HG03558 (cell line): Measurements from ENCODE around the gene ZNF180.
"Not testable (repeated sequence)": the region's sequence is repeated elsewhere in the genome, so short reads cannot be mapped to it uniquely, and the experiment has no call there.

ENCODE experiments used
- ATAC-seq: cut with Tn5 transposase; IDR thresholded peaks from one replicate; pipeline ENCODE4 v1.9.1; 2021; ENCODE audit warnings: moderate number of reproducible peaks; ENCODE audit not compliant: unreplicated experiment; ENCODE audit errors: extremely low read depth

The ZNF180 gene

DNA sequence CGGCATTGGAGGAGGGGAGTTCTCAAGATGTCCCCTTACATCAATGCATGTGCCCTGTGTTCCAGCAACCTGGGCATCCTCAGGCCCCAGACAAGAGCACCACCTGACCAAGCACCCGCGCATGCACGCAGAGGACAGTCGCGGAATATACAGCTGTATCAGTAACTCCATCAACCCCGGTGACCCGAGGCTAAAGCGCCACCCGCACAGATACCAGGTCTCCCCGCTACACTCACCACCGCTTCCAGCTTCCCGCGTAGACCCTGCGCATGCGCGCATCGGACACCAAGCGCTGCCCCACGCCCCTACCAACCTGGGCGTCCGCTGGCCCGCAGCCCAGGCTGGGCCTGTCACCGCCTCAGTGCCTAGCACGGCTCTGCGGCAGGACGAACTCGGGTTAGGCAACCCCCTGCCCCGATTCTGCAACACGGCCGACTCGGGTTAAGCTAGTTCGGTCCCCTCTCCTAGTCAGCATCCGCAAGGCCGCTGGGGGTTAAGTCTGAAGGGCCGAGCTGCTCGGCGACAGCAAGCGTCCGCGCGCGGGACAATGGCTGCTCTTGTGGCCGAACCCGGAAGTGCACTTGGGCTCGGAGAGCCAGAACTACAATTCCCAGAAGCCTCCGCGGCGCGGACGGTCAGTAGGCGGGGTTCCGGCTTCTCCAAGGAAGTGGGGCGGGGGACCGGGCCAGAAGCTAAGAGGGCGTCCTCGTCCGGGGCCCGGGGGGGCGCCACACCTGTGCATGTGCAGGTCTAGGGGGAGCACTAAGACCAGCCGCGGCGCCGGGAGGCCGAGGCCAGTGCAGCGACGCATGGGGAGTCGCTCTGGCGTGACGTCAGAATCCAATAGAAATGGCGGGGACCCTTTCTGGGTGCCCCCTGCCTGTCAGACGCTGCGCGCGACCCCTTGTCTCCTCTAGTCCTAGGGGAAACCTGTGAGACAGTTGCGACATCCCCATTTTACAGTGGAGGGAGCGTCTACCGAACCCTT lies at the start of gene ZNF180:
TSS of gene ZNF180 (minus strand) at position 561 of the 988 bp plus-strand sequence. CDS start 3,188 bp downstream, outside the sequence.
- peak; percentile 67 for ATAC-seq

GRCh38 chr19:44549507-44549906 lies 49.2 kb upstream of the ZNF180 start:
- ATAC-seq, result no peak

GRCh38 chr19:44548736-44549135 lies 48.4 kb upstream of the ZNF180 start:
- no peak for ATAC-seq

DNA sequence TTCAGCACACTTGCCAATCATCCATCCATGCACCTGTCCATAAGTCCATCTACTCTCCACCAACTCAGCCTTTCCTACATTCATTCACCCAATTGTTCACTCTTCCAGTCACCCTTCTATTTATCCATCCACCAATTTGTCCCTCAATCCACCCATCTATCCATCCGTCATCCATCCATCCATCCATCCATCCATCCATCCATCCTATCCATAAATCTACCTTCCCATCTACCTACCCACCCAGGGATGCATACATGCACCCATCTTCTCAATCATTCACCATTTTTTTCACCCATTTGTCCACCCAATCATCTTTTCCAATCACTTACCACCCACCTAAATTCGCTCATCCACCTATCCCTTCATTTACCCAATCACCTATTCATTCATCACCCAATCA lies 43.7 kb upstream of the ZNF180 start:
- no peak for ATAC-seq

GRCh38 chr19:44542671-44543070 lies 42.3 kb upstream of the ZNF180 start:
- ATAC-seq, result no peak

- ATAC-seq, result no peak
Observed at GRCh38 chr19:44540736-44541135, 40.4 kb upstream of the ZNF180 start.

DNA sequence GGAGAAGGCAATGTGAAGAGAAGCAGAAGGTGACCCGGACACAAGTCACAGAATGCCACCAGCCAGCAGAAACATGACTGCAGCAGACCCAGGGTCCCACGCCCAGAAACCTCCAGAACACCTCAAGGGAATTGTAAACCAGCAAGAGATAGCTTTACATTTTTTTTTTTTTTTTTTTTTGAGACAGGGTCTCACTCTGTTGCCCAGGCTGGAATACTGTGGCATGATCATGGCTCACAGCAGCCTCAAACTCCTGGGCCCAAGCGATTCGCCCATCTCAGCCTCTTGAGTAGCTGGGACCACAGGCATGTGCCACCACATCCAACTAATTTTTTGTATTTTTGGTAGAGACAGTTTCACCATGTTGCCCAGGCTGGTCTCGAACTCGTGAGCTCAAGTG lies 39.7 kb upstream of the ZNF180 start:
- ATAC-seq, result no peak

GRCh38 chr19:44539236-44539826 lies 39.0 kb upstream of the ZNF180 start:
- ATAC-seq, result no peak

DNA sequence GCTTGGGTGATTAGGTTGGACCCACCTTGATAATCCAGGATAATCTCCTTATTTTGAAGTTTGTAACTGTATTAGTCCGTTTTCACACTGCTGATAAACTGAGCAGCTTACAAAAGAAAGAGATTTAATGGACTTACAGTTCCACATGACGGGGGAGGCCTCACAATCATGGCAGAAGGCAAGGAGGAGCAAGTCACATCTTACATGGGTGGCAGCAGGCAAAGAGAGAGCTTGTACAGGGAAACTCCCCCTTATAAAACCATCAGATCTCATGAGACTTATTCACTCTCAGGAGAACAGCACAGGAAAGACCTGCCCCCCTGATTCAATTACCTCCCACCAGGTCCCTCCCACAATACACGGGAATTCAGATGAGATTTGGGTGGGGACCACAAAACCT lies 35.0 kb upstream of the ZNF180 start:
- ATAC-seq, result not testable (repeated sequence)

- ATAC-seq, result no peak
Observed at GRCh38 chr19:44532819-44533218, 32.5 kb upstream of the ZNF180 start.

DNA sequence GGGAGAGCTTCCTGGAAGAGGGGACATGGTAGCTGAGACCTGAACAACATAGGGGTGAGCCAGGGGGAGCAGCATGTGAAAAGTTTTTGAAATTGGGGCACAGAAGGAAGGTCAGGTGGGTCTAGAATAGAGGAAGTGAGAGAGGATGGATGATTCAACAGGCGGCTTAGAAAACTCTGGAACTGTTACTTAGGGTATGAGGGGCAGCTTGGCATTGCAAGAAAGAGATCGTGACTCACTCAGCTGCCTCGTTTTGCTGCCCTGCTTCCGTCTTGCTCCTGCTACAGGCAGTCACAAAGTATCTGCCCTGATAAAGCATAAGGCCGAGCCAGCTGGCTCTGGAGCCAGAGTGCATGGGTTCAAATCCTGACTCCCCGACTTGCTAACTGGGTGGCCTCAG lies 30.5 kb upstream of the ZNF180 start:
- ATAC-seq, result no peak

- ATAC-seq, result no peak
Observed at GRCh38 chr19:44529536-44529935, 29.2 kb upstream of the ZNF180 start, which contains the start of gene CEACAM20. TSS of gene CEACAM20 (minus strand) at chr19:44529675. CDS start at chr19:44529509, 166 bp downstream.

- ATAC-seq, result no peak
Observed at GRCh38 chr19:44527554-44527953, 27.2 kb upstream of the ZNF180 start.

GRCh38 chr19:44525721-44526430 lies 25.6 kb upstream of the ZNF180 start:
- no peak for ATAC-seq

GRCh38 chr19:44521370-44521769 lies 21.0 kb upstream of the ZNF180 start:
- ATAC-seq, result no peak

GRCh38 chr19:44517146-44517545 lies 16.8 kb upstream of the ZNF180 start:
- no peak for ATAC-seq

DNA sequence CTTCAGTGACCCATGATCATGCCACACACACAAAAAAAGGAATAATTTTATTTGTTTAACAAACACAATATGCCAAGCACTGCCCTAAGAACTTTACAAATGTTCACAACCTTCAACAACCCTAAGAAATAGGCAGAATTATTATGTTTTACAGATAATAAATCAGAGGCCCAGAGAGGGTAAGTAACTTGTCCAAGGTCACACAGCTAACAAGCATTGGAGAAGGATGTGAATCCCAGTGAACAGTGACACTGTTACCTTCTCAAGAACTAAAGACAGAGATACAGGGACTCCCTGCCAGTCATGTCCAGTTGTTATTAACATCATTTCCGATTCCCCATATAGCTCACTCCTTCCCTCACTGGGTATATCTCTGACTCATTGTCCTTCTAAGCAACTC lies 15.6 kb upstream of the ZNF180 start:
- no peak for ATAC-seq

DNA sequence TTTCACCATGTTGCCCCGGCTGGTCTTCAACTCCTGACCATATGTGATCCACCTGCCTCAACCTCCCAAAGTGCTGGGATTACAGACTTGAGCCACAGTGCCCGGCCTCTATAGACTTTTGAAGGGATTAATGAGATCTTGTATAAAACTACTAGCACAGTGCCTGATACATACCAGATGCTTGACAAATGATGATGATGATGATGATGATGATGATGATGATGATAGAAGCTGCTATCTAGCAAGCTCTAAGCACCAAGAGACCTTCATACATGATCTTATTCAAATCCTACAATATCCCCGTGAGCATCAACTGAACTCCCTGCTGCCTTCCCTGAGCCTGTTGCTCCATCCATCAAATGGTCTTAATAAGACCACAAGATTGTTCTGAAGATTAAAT lies 14.7 kb upstream of the ZNF180 start:
- no peak for ATAC-seq

DNA sequence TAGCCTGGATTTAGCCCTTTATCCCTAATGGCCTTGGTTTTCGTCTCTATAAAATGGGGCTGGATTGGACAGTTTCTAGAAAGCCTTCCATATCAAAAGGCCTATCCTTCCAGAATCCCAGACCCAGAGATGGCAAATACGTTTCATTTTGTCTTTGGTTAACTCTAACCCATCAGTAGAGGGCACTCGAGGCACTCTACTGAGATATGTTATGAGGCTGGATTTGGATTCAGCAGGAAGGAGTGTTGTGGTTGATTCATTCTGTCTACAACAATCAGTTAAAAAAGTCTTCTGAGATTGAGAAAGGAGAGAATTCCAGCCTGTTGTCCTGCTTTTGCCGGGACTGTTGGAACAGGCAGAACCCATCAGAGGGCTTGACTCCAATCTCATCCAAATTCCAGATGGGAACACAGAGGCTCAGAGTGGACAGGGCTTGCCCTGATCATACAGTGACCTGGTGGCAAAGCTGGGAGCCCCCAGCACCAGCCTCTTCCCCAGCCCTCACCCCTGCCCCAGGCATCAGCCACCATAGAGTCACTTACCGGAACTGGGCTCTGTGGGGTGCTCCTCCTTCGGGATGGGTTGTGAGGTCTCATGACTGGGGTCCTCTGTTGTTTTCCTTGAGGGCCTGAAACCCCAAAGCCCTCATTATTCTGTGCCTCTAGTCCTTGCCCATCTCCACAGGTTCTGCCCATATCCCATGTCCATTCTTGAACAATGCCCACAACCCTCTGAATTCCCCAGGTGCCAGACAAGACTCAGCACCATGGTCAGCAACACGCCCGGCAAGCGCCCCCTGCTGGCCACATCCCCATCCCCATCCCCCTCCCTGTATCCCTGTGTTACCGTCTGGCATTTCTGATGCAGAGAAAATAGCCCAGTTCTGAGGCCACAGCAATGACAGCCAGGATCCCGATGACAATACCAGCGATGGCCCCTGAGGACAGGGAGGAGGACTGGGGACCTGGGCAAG lies 12.3 kb upstream of the ZNF180 start:
- ATAC-seq, result no peak

- ATAC-seq, result no peak
Observed at GRCh38 chr19:44509478-44509877, 9.2 kb upstream of the ZNF180 start.
